ENCODE results near the gene GNAQ. TPM values are rescaled to one million over a fixed set of nuclear protein-coding genes. Genes with fewer than 3 reads are reported as not detected.

Gene GNAQ
- total RNA-seq, 1 experiment from 2014 or later = 28.7 TPM

DNA sequence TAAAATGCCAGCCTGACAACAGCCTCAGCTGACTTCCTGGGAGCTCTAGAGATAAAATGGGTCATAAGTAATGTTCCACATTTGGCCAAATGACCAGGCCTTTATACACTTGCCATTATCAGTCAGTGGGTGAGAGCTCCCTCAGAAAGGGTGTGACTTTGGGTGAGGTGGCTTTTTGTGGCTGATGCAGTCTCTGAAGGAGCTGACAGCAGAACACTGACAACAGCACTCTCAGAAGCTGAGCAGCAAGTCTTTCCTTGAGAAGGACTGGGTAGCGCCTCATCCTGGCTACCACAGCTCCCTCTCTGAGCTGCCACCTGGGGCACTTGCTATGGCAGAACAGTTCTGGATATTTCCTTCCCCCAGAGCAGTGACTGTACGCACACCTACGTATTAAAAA is 22.0 kb upstream of the GNAQ start:
- RAD21 ChIA-PET (ENCODE audit: low non-redundant PET in 1 of 2, low total read pairs in 2 of 2, uncharacterized antibody in 2 of 2, unreplicated experiment in 2 of 2) = no interaction called here

More for the DNA sequence above, 22.0 kb upstream of the GNAQ start:
- Histone ChIP-seq H3K36me3 (ENCODE audit: control insufficient read depth in 1 of 2, insufficient read depth in 2 of 2, low read length in 2 of 2) (no peaks in the 10 kb centered on the region), H3K27ac (ENCODE audit: low read depth, low read length) (no peak overlapping the region), H4K20me1 (ENCODE audit: insufficient read depth) (no peaks in the 10 kb centered on the region), H3K9me2 (ENCODE audit: insufficient read depth) (no peaks in the 10 kb centered on the region), H3K79me2 (ENCODE audit: insufficient read depth, low read length) (no peaks in the 10 kb centered on the region), H2AFZ (ENCODE audit: low read depth, low read length, poor library complexity, severe bottlenecking) (no peak overlapping the region), H3K4me1 (ENCODE audit: control insufficient read depth in 1 of 2, insufficient read depth in 2 of 2, low read length in 2 of 2) (no peaks in the 10 kb centered on the region), H3K27me3 (ENCODE audit: insufficient read depth, low read length) (no peaks in the 10 kb centered on the region), H3K9me3 (ENCODE audit: control insufficient read depth in 1 of 2, insufficient read depth in 1 of 2, low read depth in 1 of 2, low read length in 2 of 2) (no peaks in the 10 kb centered on the region), H3K9ac (ENCODE audit: low read length) (no peak overlapping the region), H3K4me3 (replicated peaks in 1 of 2; ENCODE audit: low read depth in 1 of 2, low read length in 2 of 2) (no peak overlapping the region), H3K4me2 (ENCODE audit: low read length) (no peak overlapping the region)
- TF ChIP-seq POLR2AphosphoS5 (IDR thresholded peaks at IDR 0.05; ENCODE audit: low read depth, low read length) = no peak
- TF ChIP-seq CEBPB (IDR thresholded peaks at IDR 0.05; ENCODE audit: low read depth) = no peak
- TF ChIP-seq CBX3 (IDR thresholded peaks at IDR 0.05; ENCODE audit: low read depth) = no peak
- TF ChIP-seq, protein P1, sequence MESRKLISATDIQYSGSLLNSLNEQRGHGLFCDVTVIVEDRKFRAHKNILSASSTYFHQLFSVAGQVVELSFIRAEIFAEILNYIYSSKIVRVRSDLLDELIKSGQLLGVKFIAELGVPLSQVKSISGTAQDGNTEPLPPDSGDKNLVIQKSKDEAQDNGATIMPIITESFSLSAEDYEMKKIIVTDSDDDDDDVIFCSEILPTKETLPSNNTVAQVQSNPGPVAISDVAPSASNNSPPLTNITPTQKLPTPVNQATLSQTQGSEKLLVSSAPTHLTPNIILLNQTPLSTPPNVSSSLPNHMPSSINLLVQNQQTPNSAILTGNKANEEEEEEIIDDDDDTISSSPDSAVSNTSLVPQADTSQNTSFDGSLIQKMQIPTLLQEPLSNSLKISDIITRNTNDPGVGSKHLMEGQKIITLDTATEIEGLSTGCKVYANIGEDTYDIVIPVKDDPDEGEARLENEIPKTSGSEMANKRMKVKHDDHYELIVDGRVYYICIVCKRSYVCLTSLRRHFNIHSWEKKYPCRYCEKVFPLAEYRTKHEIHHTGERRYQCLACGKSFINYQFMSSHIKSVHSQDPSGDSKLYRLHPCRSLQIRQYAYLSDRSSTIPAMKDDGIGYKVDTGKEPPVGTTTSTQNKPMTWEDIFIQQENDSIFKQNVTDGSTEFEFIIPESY (IDR thresholded peaks at IDR 0.05; ENCODE audit: extremely low read depth, insufficient replicate concordance, low read length) = no peak
- TF ChIP-seq EZH2phosphoT487 (IDR thresholded peaks at IDR 0.05; ENCODE audit: borderline replicate concordance) = no peak
- no peak for TF ChIP-seq MAX (IDR thresholded peaks at IDR 0.05)
- TF ChIP-seq RAD21 (IDR thresholded peaks at IDR 0.05; ENCODE audit: low read depth) = no peak
- TF ChIP-seq FOSL1 (IDR thresholded peaks at IDR 0.05; ENCODE audit: low read depth) = no peak
- TF ChIP-seq, protein P2, sequence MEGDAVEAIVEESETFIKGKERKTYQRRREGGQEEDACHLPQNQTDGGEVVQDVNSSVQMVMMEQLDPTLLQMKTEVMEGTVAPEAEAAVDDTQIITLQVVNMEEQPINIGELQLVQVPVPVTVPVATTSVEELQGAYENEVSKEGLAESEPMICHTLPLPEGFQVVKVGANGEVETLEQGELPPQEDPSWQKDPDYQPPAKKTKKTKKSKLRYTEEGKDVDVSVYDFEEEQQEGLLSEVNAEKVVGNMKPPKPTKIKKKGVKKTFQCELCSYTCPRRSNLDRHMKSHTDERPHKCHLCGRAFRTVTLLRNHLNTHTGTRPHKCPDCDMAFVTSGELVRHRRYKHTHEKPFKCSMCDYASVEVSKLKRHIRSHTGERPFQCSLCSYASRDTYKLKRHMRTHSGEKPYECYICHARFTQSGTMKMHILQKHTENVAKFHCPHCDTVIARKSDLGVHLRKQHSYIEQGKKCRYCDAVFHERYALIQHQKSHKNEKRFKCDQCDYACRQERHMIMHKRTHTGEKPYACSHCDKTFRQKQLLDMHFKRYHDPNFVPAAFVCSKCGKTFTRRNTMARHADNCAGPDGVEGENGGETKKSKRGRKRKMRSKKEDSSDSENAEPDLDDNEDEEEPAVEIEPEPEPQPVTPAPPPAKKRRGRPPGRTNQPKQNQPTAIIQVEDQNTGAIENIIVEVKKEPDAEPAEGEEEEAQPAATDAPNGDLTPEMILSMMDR (IDR thresholded peaks at IDR 0.05 in 2 of 3, conservative IDR thresholded peaks at IDR 0.05 in 1 of 3; ENCODE audit: borderline replicate concordance in 1 of 3, insufficient read depth in 1 of 3, low read depth in 2 of 3, low read length in 2 of 3) = no peak
- no peak for TF ChIP-seq ATF3 (IDR thresholded peaks at IDR 0.05)
- TF ChIP-seq EZH2 (IDR thresholded peaks at IDR 0.05) = no peak
- TF ChIP-seq JUND (IDR thresholded peaks at IDR 0.05) = no peak
- POLR2A ChIA-PET = no interaction called here
- no peak for ATAC-seq
- DNase-seq (ENCODE audit: low read depth, low spot score) = no peak
- CTCF ChIA-PET = interaction anchor here (2.1 kb wide), 1 partner anchor 18 kb away, joined by 6 read pairs; no protein-coding TSS in a partner anchor
- intact Hi-C loops (cut with micrococcal nuclease) = no loop called here
- no TSS peak for BruUV-seq (replicated peaks)
